G401.6 (cell line): Measurements from ENCODE around the gene FMN1.

Source experiments
- FAIRE-seq: peaks from 2 replicates; lab custom pipeline; 2012; peaks lifted over from hg19 to GRCh38; lab: Jason Lieb, UNC

Gene FMN1

DNA sequence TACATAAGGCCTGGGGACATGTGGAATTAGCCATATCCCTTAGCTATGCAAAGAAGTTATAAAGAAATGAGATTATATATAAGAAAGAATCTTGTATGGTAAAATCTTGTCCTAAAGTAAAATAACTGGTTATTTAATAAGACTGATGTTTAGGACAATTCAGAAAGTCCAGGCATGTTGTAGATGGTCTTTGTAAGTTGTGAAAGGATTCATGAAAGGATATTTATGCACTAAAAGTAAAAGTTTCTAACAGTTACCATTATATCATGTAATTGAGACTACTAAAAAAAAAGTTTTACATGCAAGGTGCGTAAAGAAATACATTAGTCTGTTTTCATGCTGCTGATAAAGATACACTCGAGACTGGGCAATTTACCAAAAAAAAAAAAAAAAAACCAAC, 146.3 kb downstream of the FMN1 start:
- no peak for FAIRE-seq

DNA sequence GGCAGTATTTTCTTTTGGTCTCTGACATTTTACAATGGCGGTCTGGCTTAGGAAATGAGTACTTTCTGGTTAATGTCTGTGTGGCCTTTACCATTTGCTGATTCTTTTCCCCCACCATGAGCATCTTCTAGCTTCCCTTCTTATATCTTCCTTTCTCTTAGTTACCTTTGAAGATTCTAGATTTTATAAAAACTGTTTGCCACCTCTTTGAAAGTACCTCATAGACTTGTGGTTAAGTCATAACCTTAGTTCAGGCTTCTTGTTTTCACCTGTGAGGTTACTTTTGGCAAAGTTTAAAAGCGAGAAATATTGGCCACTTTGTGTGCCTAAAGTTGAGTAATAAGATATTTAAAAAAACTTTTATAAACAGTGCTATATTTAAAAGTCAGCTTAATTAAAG, 147.4 kb downstream of the FMN1 start:
- FAIRE-seq: no peak

DNA sequence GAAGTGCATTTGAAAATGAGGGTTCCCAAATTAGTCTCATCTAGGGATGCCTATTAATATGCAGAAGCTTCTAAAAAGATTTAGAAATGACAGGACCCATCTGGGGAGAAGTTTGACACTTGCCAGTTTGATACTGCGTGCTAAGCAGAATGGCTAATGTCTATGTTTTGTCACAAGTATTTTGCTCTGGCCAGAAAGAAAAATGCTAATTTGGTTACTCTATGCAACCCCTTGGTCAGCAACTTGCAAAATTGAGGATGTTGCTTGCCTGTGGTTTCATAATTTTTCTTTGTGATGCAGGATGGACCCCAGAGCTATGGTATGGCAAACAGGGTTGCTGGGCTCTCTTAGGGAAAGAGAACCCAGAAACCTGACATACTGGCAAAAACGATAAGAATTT, 148.2 kb downstream of the FMN1 start:
- no peak for FAIRE-seq

DNA sequence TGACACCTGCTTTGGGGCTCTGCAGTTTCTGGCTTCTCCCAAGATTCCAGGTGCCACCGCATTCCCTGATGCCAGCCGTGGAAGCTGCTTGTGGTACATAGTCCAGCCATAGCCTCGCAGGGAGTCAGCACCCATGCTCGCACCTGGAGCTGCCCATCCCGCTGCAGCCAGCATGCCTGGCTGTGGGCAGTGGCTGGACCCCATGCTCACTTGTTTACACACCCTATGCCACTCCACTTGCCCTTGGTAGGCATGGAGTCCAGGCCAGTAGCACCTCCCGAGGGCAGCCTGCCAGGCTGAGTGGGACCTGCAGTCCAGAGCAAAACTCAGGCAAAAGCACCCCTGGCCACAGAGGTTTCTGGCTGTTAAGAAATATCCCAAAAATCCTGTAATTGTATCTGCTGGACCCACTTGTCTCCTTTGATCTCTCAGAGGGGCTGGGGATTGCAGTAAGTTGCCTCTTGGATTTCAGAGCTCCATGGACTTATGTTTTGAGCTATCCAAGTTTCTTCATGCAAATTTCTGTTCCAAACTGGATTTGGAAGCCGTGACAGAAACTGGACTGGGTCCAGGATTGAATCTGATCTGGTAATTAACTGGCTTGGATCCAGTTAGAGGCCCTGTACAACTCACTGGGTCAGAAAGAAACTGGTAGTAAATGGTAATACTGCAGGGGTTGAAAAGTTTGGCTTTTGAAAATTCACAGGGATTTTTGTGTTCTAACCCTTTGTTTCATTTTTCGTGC, 149.3 kb downstream of the FMN1 start:
- FAIRE-seq: no peak

DNA sequence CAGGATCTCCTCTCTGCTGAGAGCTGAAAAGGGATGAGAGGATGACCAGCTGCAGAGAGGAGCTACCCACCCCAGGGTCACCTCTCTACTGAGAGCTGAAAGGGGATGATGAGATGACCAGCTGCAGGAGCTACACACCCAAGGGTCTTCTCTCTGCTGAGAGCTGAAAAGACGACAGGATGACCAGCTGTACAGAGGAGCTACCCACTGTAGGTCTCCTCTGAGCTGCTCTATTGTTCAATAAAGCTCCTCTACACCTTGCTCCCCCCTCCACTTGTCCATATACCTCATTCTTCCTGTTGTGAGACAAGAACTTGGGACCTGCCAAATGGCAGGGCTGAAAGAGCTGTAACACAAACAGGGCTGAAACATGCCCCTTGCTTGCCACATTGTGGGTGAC, 149.9 kb downstream of the FMN1 start:
- no peak for FAIRE-seq

DNA sequence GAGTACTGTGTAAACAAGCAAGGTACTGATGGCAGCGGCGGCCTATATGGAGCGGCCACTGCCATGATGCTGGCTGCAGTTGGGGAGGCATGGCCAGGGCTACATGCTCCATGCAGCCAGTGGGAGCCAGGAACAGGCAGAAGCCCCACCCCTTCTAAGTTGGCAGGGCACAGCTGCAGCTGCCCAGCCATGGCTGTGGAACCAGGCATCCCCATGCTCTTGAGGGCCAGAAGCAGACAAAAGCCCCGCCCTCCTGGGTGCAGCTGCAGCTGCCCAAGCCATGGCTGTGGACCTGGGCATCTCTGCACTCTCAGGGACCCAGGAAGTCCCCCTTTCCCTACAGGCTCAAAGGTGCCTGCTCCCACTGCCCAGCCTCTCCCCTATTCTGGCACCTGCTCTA, 150.9 kb downstream of the FMN1 start:
- FAIRE-seq: no peak

DNA sequence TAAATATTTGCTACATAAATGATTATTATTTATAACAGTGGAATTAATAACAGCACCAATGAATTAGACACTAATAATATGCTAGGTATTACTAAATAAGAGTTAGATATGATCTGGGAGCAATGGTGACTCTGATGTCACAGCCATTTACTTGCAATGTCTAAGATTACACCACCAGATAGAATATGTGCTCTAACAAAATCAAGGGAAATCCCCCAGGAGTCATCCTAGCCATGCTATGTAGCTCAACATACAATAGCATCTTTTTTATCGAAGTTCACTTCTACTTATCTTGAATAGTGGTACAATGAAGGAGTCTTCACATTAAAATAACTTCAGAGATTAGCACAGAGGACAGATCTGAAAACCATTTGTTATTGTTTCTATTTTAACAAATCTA, 154.0 kb downstream of the FMN1 start:
- FAIRE-seq: no peak

DNA sequence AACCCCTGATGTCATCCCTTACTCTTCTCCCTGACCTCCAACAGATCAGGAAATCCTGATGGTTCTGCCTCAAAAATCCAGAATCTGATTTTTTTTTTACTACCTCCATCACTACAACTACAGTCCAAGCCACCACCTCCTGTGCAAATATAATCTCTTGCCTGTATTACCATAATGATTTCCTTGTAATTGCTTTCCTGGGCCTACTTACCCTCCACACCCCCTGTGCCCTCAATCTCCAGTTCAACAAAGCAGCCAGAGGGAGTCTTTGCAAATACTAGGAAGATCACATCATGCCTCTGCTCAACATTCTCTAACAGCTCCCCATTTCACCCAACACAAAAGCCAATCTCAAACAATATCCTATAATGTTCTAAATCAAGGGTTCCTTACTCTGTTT, 159.9 kb downstream of the FMN1 start:
- FAIRE-seq: no peak

DNA sequence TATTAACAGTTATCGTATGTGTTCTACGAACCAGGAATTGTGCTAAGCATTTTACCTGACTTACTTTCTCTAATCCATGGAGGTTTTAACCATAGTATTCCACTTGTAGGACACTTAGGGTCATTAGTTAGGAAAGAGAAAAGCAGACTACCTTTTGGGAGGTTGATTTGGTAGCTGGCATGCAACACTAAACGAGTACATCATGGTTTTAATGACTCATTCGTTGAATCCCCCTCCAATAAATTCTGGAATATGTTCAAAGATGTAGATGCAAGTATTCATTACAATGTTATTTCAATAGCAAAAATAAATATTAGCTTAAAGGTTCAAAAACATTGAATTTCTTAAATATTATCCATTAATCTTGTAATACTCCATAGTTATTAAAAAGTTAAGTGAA, 162.5 kb downstream of the FMN1 start:
- FAIRE-seq: no peak

DNA sequence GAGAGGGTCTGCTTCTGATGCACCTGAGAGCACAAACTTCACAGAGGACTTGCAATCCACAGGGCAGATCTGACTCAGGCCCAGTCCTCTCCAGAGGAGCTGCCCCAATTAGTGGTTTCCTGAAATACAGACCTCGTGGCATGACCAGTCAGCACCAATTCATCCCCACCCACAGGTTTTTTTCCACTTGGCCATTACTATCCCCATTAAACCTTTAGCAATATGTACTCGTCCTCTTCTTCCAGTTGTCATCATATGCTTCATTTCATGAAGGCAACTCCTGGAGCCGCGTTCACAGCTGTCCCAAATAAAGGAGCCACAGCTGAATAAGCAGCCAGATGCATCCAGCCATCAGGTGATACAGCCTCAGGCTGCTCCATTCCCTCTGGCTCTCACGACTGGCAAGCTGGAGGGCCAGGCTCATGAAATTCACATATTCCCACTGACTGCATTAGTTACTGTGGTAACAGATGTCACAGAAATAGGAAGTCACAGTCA, 163.1 kb downstream of the FMN1 start:
- no peak for FAIRE-seq

DNA sequence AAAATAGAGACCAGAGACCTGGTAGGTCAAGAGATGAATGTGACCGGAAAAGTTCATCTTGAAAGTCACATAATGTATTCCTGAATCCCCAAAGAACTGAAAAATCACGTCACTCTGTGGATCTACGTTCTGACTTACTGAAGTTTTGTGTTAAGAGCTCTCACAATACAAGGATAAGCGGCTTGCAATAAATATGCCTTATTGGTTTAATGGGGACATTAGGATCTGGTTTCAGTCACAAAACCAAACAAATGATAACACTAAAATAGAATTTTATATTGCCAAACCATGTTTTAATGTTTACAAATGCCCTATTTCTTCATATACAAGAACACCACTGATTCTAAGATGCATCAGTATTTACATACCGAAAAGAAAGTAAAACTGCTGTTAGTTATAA, 164.2 kb downstream of the FMN1 start:
- FAIRE-seq: no peak

DNA sequence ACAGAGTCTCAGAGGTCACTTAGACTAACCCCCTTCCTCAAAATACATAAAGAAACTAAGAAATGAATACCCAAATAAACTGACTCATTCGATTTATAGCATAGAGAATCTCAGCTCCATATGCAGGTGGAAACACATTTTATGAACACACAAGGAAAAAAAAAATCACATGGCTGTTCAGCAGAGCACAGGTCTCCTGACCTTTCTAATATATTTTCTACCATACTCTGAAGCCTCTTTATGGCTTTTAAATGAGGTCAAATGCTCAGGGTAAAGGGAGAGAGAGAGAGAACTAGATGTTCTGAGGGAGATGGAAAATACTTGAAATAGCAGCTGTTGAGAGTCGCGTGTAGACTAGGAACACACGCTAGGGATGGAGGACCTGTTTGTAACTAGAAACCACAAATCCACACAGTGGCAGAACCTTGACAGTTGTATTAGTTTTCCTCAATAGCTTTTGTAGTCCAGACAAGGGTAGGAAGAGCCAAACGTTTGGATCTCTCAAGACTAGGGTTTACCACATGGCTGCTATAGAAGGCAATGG, 165.3 kb downstream of the FMN1 start:
- FAIRE-seq: no peak

DNA sequence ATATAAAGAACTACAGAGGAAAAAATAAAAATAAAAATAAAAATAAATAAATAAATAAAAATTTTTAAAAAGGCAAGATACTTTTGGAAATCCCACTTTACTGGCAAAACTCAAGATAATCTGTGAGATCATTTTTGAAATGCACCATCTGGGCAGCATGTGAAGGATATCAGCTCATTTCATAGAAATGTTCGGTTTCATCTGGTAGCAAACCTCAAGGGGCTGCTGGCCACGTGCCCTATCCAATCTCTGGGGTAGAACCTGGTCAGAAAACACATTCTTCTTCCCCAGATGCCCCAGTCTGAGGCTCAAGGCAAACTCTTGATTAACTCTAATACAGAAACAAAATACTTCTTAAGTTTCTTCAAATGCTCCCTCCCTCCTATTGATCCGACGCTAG, 166.0 kb downstream of the FMN1 start:
- no peak for FAIRE-seq

DNA sequence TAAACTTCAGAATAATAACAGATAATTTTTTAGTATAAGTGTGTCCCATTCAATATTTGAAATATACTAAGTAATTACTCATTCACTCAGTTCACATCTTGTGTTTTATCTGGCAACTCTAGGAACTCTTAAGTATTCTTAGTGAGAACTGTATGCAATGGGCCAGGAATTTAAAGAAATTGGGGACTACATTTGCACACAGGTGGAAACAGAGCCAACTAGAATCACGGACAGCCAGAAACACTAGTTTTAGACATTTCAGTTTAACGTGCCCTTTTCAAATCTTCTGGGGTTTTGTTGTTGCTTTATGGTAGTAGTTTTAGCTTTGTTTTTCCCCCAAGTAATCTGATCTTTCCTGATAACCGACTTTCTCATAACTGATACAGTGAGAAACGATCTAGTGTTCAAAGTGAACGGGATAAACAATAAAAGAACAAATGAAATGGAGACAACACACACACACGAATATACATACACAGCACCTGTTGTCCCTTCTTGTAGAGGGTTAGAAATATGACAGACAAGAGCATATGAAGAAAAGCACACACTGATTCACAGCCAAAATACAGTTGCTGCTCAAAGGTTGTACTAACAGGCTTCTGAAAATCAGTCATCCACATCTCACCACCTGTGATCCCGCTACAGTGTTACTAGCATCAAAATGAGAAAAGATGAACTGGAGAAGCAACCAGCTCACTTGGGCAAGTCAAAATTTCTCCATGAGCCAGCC, 167.0 kb downstream of the FMN1 start:
- FAIRE-seq: no peak

DNA sequence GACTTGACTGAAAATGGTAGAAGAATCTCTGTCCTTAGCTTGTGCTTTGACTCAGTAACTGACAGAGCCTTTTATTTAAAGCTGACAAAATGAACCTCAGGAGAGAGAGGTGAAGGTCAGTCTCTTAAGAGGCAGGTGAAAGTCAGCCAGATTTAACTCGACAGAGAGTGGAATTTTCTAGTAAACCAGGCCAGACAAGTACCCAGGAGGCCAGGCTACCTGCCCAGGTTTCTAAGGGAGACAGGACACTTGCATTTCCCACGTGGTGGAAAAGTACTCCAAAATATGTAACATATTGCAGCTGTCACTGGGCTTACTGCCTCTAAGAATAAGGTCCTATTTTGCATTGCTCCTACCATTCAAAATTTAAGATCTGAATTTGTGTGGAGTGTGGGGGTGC, 167.9 kb downstream of the FMN1 start:
- no peak for FAIRE-seq

DNA sequence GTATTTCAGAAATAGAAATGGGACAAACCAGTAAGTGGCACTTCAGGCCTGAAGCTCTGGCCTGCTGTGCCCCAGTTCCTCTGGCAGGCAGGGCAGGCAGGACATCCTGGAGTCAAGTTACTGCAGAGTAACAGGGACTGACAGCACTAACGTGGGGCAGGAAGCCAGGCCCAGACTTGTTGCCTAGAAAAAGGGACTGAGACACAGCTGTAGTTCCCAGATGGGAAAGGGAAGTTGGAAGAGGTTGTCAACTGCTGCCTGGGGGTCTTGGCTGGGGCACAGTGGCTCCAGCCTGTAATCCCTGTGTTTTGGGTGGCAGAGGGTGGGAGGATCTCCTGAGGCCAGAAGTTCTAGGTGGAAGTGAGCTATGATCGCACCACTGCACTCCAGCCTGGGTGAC, 171.9 kb downstream of the FMN1 start:
- no peak for FAIRE-seq

DNA sequence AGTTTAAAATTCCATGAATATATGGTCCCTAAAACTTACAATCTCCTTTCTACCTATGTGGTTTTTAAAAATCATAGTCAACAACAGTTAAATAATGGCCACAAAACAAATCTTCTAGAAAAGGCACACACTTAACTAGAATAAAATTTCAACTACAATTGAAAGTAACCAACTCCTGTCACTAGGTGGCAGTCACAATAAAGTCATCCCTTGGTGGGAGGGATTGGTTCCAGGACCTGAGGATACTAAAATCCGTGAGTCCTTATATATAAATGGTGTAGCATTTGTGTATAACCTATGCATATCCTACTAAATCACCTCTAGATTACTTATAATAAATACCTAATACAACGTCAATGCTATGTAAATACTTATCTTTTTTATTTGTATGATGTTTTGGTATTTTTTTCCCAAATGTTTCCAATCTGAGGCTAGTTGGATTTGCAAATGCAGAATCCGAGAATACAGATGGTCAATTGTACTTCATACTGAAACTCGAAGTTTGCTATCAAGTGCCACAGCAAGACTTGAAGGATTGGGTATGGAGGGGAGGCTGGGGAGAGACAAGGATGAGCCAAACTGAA, 172.6 kb downstream of the FMN1 start:
- FAIRE-seq: peak; percentile 88

DNA sequence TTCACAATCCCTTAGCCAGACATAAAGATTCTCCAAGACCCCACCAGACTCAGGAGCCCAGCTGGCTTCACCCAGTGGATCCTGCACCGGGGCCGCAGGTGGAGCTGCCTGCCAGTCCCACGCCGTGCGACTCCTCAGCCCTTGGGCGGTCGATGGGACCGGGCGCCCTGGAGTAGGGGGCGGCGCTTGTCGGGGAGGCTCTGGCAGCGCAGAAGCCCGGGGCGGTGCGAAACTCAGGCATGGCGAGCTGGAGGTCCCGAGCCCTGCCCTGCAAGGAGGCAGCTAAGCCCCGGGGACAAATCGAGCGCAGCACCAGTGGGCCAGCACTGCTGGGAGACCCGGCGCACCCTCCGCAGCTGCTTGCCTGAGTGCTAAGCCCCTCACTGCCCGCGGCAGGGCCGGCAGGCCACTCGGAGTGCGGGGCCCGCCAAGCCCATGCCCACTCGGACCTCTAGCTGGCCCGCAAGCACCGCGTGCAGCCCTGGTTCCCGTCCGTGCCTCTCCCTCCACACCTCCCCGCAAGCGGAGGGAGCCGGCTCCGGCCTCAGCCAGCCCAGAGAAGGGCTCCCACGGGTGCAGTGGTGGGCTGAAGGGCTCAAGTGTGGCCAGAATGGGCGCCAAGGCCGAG, 175.0 kb downstream of the FMN1 start:
- no peak for FAIRE-seq

DNA sequence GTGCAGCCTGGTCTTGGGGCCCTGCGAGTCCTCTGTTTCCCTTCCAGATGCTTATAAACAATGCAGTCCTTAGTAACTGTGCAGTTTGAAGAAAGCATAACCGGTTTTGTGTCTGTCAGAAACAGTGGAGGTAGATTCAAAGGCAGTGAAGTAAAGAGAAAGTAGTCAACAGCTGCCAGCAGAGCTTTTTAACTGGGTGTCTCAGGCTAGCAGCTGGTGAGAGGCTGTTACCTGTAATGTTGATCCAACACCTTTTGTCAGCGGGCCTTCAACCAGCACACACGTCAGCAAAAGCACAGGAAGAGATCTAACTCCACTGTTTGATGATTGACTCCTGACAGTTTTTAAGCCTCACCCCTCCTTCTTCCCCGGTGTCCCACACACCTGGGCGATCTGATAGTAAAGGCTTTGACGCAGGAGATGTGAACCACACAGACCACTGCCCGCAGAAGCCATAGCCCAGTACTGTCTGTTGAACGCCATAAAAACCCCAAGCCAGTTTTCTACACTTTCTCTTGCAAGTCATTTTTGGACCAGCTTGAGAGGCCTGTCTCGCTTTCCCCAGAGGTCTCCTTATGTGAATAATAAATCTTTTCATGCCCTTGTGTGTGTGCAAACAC, 178.0 kb downstream of the FMN1 start:
- FAIRE-seq: no peak

DNA sequence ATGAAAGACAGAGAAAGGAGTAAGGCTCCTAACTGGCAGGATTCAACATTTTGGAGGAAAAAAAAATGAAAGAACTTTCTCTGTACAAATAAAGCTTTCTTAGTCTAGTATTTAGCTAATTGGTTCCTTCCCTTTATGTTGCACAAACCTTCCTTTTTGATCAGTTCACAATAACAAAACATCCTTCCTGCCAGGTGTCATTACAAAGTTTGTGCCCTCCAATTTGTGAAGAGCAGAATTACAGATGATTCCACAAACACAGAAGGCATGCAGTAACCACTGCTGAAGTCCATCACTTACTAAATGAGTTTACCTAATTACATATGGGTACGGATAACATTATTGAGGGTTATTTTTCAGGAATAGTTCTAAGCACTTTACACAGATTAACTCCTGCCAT, 179.9 kb downstream of the FMN1 start:
- no peak for FAIRE-seq

DNA sequence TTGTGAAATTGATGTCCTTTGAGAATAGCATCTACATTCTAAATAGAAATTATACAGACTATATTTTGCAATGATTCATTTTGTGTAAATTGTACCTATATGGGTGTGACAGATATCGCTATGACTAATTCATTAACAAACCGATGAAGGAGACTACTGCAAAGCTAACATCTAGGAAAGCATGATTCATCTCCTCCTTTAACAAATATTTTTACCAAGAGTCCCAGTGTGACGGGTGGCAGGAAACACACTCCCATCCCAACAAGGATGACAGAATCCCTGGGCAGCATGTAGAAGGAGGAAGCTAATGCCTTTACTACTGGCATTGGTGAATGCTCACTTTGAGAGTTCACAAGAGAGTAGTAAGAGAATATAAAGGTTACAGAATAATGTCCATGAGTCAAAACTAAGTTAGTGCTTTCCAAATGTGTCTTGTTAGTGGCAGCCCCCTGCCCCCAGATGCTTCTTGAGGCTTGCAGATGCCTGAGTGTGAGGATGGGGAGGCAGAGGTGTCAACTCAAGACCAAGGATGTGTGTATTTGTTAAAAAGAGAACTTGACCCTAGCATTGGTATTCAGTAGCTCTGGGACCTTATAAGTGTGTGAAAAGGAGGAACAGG, 180.6 kb downstream of the FMN1 start:
- no peak for FAIRE-seq

DNA sequence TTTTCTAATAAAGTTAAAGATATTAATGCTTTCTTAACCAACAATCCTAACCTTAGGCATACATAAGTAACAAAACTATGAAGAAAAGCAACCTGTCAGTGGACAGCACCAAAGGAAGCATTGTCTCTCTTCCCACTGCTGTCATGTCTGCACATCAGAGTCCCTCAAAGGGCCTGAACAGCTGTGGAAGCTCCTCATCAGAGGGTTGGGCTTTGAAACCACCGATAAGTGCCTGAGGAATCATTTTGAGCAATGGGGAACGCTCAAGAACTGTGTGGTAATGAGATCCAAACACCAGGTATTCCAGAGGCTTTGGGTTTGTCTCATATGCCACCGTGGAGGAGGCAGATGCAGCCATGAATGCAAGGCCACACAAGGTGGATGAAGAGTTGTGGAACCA, 182.5 kb downstream of the FMN1 start:
- no peak for FAIRE-seq
